Subcutaneous abdominal adipose tissue (tissue), 5 donors: ENCODE data around the gene TXNL4B.

Source experiments
- H3K27ac ChIP-seq: one replicate; pipeline ENCODE4 v1.7.0; 2013; ENCODE audit warnings: low read depth, mild to moderate bottlenecking, inconsistent platforms, low read length, moderate library complexity
- H3K27me3 ChIP-seq, 5 donors: one replicate each; pipeline ENCODE4 v1.7.0; 2013; ENCODE audit warnings: low read length in 5 of 5, inconsistent platforms in 1 of 5; ENCODE audit not compliant: control insufficient read depth in 5 of 5, insufficient read depth in 4 of 5
- H3K36me3 ChIP-seq, 5 donors: one replicate each; pipeline ENCODE4 v1.7.0; 2013; ENCODE audit warnings: low read length in 5 of 5; ENCODE audit not compliant: control insufficient read depth in 5 of 5, insufficient read depth in 5 of 5
- H3K4me1 ChIP-seq, 5 donors: one replicate each; pipeline ENCODE4 v1.7.0; 2013; ENCODE audit warnings: low read length in 5 of 5, mild to moderate bottlenecking in 3 of 5, moderate library complexity in 1 of 5; ENCODE audit not compliant: control insufficient read depth in 5 of 5, insufficient read depth in 5 of 5
- H3K4me3 ChIP-seq, 5 donors: one replicate each; pipeline ENCODE4 v1.7.0; 2013; ENCODE audit warnings: low read length in 5 of 5, low read depth in 1 of 5
- H3K9ac ChIP-seq, 5 donors: one replicate each; pipeline ENCODE4 v1.7.0; 2013; ENCODE audit warnings: low read length in 5 of 5, mild to moderate bottlenecking in 4 of 5, moderate library complexity in 3 of 5
- H3K9me3 ChIP-seq, 5 donors: one replicate each; pipeline ENCODE4 v1.7.0; 2013; ENCODE audit warnings: low read length in 5 of 5; ENCODE audit not compliant: control insufficient read depth in 5 of 5
- donor health status: healthy.
- donor health status: healthy.
- donor health status: healthy.
- donor health status: healthy.
- donor health status: healthy.

TXNL4B gene

GRCh38 chr16:72093448-72094265 is at the start of gene TXNL4B, which contains the start of gene DHX38:
Gene TXNL4B (minus strand): TSS chr16:72093620. CDS start chr16:72090749, 2,871 bp downstream.
Gene DHX38 (plus strand): TSS chr16:72093847. CDS start chr16:72096158, 2,311 bp downstream.
- Histone ChIP-seq H3K4me1 (peaks cover 16 to 39% (median 32%) of the 10 kb centered on the region in 5 donors), H3K36me3 (peaks cover 28 to 49% (median 45%) of the 10 kb centered on the region in 5 donors), H3K27me3 (no peaks in the 10 kb centered on the region), H3K9me3 (no peaks in the 10 kb centered on the region), H3K4me3 (peak within 1 kb of the TSS; percentile 90 to 98 (median 96)), H3K27ac (peak within 1 kb of the TSS; percentile 94), H3K9ac (peak within 1 kb of the TSS; percentile 91 to 99 (median 98))

DNA sequence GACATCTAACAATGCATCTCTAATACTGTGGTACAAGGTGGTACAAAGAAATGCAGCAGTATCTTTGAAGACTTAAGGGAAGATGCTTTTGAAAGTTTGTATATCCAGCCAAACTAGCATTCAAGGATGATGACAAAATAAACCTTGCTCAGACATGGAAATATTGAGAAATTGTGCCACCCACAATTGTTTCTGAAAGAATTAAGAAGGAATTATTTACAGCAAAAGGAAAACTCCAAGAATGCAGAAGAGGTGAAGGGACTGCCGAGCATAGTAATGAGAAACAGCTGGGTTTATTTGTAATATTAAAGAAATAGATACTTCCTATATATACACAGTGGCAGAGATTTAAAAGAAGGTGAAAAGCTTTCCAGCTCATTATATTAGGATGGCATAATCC is 49.1 kb upstream of the TXNL4B start:
- H3K9me3 ChIP-seq: no peaks in the 10 kb centered on the region
- H3K9ac ChIP-seq: no peak overlapping the region
- H3K36me3 ChIP-seq: no peaks in the 10 kb centered on the region
- no peaks in the 10 kb centered on the region for H3K4me1 ChIP-seq
- no peak overlapping the region for H3K4me3 ChIP-seq
- H3K27ac ChIP-seq: no peak overlapping the region
- H3K27me3 ChIP-seq: no peaks in the 10 kb centered on the region

- Histone ChIP-seq H3K9ac (no peak overlapping the region), H3K27me3 (no peaks in the 10 kb centered on the region), H3K9me3 (no peaks in the 10 kb centered on the region), H3K36me3 (no peaks in the 10 kb centered on the region), H3K27ac (no peak overlapping the region), H3K4me3 (no peak overlapping the region), H3K4me1 (no peaks in the 10 kb centered on the region)
Measured at GRCh38 chr16:72139908-72140307, 46.5 kb upstream of the TXNL4B start.

GRCh38 chr16:72138064-72138572 is 44.7 kb upstream of the TXNL4B start:
- no peak overlapping the region for H3K4me3 ChIP-seq

GRCh38 chr16:72137380-72138063 is 44.1 kb upstream of the TXNL4B start:
- no peak overlapping the region for H3K27ac ChIP-seq
- no peak overlapping the region for H3K9ac ChIP-seq
- no peaks in the 10 kb centered on the region for H3K36me3 ChIP-seq
- H3K4me3 ChIP-seq: no peak overlapping the region
- H3K4me1 ChIP-seq: no peaks in the 10 kb centered on the region
- no peaks in the 10 kb centered on the region for H3K27me3 ChIP-seq
- H3K9me3 ChIP-seq: no peaks in the 10 kb centered on the region

More at GRCh38 chr16:72138064-72138572, 44.7 kb upstream of the TXNL4B start:
- Histone ChIP-seq H3K27me3 (no peaks in the 10 kb centered on the region), H3K27ac (no peak overlapping the region), H3K36me3 (no peaks in the 10 kb centered on the region), H3K4me1 (no peaks in the 10 kb centered on the region), H3K9ac (no peak overlapping the region), H3K9me3 (no peaks in the 10 kb centered on the region)

DNA sequence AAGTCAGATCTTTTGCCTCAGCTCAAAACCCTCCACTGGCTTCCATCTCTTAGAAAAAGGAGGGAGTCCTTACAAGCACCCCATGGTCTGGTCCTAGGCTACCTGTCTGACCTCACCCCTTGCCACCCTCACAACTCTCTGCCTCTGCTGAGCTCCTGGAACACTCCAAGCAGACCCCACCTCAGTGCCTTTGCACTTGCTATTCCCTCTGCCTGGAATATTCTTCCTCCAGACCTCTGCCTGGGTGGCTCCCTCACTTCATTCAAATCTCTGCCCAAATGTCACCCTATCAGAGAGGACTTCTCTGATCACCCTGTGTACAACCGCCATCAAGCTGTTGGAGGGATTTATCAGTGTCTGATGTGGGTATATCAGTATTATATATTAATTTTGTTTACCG is 41.1 kb upstream of the TXNL4B start:
- H3K27me3 ChIP-seq: no peaks in the 10 kb centered on the region
- no peak overlapping the region for H3K4me3 ChIP-seq
- H3K36me3 ChIP-seq: no peaks in the 10 kb centered on the region
- H3K9ac ChIP-seq: no peak overlapping the region
- H3K27ac ChIP-seq: no peak overlapping the region
- H3K4me1 ChIP-seq: no peaks in the 10 kb centered on the region
- H3K9me3 ChIP-seq: no peaks in the 10 kb centered on the region

DNA sequence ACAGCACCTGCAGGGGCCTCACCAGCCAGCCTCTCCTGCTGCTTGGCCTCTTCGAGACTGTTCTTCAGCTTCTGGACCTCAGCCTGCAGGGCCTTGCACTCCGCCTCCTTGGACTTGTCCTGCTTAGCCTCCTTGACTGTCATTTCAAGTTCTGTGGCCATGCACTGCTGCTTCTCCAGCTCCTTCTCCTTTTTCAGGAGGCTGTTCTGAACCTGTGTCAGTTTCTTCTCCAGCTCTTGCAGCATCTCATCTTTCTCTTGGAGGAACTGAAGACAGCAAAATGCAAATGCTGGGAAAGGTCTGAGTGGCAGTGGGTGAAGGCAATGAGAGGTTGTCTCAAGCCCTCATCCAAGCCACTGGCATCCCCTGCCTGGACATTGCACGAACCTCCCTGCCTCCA is 39.3 kb upstream of the TXNL4B start:
- no peaks in the 10 kb centered on the region for H3K36me3 ChIP-seq
- H3K9me3 ChIP-seq: no peaks in the 10 kb centered on the region
- H3K4me1 ChIP-seq: no peaks in the 10 kb centered on the region

GRCh38 chr16:72131036-72131435 is 37.6 kb upstream of the TXNL4B start:
- Histone ChIP-seq H3K9me3 (no peaks in the 10 kb centered on the region), H3K9ac (no peak overlapping the region), H3K36me3 (no peaks in the 10 kb centered on the region), H3K4me3 (no peak overlapping the region), H3K4me1 (no peaks in the 10 kb centered on the region), H3K27ac (no peak overlapping the region), H3K27me3 (no peaks in the 10 kb centered on the region)

More for the DNA sequence above, 39.3 kb upstream of the TXNL4B start:
- Histone ChIP-seq H3K4me3 (no peak overlapping the region), H3K9ac (no peak overlapping the region), H3K27ac (no peak overlapping the region), H3K27me3 (no peaks in the 10 kb centered on the region)

DNA sequence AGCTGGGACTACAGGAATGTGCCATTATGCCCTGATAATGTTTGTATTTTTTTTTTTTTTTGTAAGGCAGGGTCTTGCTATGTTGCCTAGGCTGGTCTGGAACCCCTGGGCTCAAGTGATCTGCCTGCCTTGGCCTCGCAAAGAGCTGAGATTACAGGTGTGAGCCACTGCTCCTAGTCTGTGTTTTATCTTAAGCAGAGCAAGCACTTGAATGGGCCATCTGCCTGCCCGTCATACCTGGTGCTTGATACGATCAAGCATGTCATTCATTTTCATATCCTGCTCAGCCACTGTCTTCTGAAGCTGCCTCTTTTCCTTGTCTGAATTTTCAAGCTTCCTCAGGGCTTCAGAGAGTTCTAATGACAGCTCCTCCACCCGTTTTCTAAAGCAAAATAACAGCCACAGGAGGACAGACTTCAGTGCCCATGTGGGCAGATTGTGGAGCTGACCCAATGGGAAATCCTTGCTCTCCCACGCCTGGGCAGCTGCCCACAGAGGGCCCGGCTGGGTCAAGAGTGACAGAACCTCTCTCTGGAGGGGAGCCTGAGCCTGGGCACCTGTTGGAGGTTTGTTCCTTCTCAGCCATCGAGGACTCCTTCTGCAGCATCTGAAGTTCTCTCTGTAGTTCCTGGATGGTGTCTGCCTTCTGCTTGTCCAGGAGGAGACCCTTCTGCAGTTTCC is 36.7 kb upstream of the TXNL4B start:
- no peak overlapping the region for H3K9ac ChIP-seq
- H3K36me3 ChIP-seq: no peaks in the 10 kb centered on the region
- no peaks in the 10 kb centered on the region for H3K9me3 ChIP-seq
- H3K27me3 ChIP-seq: no peaks in the 10 kb centered on the region
- H3K27ac ChIP-seq: no peak overlapping the region
- H3K4me3 ChIP-seq: no peak overlapping the region
- peaks cover 0 to 6% (median 0%) of the 10 kb centered on the region in 5 donors for H3K4me1 ChIP-seq
